Fibroblast of skin of scalp (primary cell): ENCODE results near the gene KCNK5.

Source experiments
- DNase-seq: peaks from one replicate; pipeline ENCODE4 v3.0.0-alpha.2; 2013

The KCNK5 gene

DNA sequence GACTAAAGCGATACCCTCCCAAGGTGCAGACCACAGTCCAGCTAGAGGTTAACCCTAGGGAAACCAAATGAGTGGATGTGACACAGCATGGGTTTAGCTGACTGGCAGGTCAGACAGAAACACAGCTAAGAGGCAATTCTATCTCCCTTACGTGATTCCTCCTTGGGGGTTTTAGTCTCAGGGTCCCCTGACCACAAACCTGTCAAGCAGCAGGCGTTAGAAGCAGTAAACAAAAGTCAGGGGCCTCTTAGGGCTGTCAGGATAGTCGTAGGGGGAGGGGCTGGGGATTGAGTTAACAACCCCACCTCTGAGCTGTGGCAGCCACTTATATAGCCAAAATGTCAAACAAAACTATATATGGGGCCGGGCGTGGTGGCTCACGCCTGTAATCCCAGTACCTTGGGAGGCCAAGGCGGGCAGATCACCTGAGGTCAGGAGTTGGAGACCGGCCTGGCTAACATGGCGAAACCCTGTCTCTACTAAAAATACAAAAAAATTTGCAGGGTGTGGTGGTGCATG, 13.6 kb downstream of the KCNK5 start:
- no peak for DNase-seq

- DNase-seq = no peak
Measured at GRCh38 chr6:39214846-39215639, 14.2 kb downstream of the KCNK5 start.

- DNase-seq = no peak
Measured at GRCh38 chr6:39214120-39214813, 15.0 kb downstream of the KCNK5 start.

- DNase-seq = no peak
Measured at GRCh38 chr6:39213195-39213920, 15.9 kb downstream of the KCNK5 start.

GRCh38 chr6:39211183-39211582, 18.1 kb downstream of the KCNK5 start:
- DNase-seq = no peak

- DNase-seq = no peak
Measured at GRCh38 chr6:39210450-39210849, 18.8 kb downstream of the KCNK5 start.

- no peak for DNase-seq
Measured at GRCh38 chr6:39209911-39210310, 19.4 kb downstream of the KCNK5 start.

DNA sequence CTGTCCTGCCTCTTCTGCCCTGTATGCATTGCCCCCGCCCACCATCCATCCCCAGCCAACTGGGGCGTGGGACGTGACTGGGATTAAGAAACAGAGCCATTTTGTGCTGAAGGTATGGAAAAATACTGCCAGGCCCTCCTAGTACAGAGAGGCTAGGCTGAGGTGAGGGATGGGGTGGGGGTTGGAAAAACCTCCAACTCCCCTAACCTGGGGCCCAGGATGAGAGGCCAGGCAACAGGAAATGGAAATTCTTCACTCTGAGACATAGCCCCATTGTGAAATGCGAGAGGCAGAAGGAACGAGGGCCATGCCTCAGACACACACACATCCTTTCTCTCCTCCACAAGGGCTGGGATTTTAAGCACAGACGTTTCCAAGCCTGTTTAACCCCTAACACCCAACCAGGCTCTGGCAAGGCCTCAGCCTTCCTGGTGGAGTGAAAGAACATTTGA, 19.9 kb downstream of the KCNK5 start:
- DNase-seq = no peak

- DNase-seq = no peak
Measured at GRCh38 chr6:39208223-39208739, 21.0 kb downstream of the KCNK5 start.

DNA sequence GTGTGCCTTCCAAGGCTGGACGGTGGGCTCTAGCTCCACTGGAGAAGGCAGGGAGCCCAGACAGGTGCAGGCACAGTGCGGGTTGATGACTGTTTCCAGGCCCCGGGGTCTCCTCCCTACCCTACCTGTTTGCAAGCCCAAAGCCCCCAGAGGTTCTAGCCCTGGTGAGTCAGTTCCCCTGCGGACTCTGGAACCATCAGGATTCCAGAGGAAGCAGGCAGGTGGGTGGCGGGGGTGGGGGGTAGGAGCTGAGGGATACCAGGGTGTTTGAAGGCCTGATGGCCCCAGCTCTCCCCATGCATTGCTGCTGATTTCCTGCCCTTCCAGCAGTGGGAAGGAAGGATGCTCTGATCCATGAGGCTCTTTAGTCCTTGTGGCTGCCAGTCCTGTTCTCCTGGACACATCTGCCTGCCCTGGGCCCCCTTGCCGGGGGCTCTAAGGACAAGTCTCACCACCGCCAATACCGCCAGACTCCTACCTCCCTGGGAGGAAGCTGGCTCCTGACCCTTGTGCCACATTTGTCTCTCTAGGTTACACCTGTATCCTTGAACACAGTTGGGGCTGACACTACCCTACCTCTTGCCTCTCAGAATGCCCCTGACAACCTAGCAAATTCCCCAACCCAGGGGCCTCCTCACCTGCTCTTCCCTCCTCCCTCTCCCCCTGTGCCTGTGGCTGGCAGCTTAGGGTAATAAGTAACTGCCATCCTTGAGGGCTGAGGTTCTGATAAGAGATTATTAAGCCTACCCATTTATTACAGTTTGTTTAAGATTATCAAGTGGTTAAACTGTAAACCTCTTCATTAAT, 21.7 kb downstream of the KCNK5 start:
- no peak for DNase-seq

- no peak for DNase-seq
Measured at GRCh38 chr6:39206250-39206721, 23.0 kb downstream of the KCNK5 start.

- no peak for DNase-seq
Measured at GRCh38 chr6:39204646-39205244, 24.5 kb downstream of the KCNK5 start.

DNA sequence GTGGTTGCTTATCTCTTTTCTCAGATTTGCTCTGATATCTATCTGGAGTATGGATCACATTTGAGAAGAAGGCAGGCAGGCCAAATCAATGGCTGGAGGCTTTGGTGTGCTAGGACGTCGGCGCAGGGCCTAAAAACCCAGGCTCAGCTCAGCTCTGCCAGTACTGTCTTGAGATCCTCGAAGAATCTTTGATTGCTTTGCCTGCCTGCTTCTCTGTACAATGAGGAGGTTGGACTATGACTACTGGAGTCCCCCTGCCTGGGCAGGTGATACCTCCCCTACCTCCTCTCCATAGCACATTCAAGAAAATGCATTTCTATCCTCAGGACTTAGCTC, 25.1 kb downstream of the KCNK5 start:
- DNase-seq = no peak

- no peak for DNase-seq
Measured at GRCh38 chr6:39203436-39204159, 25.7 kb downstream of the KCNK5 start.

- DNase-seq = no peak
Measured at GRCh38 chr6:39202166-39202565, 27.1 kb downstream of the KCNK5 start.

- no peak for DNase-seq
Measured at GRCh38 chr6:39200498-39201020, 28.7 kb downstream of the KCNK5 start.

GRCh38 chr6:39199976-39200375, 29.3 kb downstream of the KCNK5 start:
- DNase-seq = no peak

- no peak for DNase-seq
Measured at GRCh38 chr6:39199231-39199940, 29.9 kb downstream of the KCNK5 start.

DNA sequence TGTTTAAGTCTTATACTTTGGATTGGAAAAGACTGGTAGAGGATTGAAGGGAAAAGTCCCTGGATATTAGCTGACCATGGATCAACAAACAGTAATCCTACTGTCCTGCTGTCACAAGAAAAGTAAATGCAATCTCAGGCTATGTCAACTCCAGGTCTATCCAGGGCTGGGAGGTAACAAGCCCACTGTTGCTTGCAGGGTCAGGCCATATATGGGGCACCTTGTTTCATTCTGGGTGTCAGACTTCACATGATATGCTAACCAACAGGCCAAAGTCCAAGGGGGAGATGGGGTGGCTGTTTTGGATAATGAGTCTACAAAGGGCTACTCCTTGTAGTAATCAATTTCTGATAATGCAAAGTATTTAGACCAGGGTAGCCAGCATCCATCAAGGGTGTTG, 30.7 kb downstream of the KCNK5 start:
- DNase-seq = no peak

DNA sequence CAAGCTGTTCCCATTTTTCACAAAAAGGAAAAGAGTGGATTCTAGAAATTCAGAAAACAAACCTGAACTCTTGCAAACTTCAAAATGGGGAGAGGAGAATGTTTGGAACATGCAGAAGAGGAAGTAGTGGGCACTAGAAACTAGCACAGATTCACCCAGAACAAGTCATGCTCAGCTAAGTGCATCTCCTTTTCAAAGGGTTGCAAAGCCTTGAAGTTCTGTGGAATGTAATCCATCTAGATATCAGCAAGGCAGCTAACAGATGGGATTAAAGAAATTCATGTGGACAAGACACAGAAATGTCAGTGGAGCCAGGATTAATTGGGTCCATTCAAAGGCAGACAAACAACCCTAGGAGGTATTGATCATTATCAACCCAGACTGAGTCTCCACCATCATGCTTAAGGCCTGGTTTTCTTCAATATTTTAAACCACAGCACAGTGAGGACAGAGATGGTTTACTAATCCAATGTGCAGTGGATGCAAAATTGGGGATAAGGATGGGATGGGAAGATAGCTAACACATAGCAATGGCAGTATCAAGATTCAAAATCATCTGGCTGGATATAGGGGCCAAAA, 31.3 kb downstream of the KCNK5 start:
- DNase-seq = no peak
